GM12864 (cell line): Measurements from ENCODE around the gene GP2.
"Not testable (repeated sequence)": the region's sequence is repeated elsewhere in the genome, so short reads cannot be mapped to it uniquely, and the experiment has no call there.

Experiments
- DNase-seq: peaks from one replicate; pipeline ENCODE4 v3.0.0-alpha.2; 2011; ENCODE audit warnings: low read depth
- H3K4me3 ChIP-seq: 2 replicates; pipeline ENCODE4 v1.5.1; 2011; ENCODE audit warnings: mild to moderate bottlenecking, low read depth, low read length, control low read depth
- CTCF ChIP-seq: IDR thresholded peaks from 2 replicates; pipeline ENCODE4 v1.5.1; 2011; ENCODE audit warnings: low read depth, mild to moderate bottlenecking, moderate library complexity, low read length, control low read depth, inconsistent platforms; ENCODE audit errors: missing control alignments

Gene GP2

GRCh38 chr16:20315764-20316163 is 11.5 kb downstream of the GP2 start:
- no peak overlapping the region for H3K4me3 ChIP-seq
- no peak for TF ChIP-seq CTCF
- no peak for DNase-seq

DNA sequence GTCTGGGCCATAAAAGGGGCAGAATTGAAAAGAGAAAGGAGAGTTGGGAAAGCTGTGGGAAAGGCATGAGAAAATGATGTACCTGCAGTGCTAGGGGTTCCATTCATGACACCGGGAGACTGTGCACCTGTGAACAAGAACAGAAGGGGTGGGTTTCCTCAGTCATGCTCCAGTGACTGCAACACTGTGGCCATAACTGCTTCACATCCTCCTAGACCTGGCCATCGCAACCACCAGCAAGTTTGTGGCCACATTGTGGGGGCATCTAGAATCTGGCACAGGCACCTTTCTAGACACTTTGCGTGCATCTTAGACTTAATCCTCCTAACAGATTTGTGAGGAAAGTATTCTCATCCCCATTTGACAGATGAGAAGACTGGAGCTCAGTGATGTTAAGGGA is 12.7 kb downstream of the GP2 start:
- DNase-seq, result no peak
- H3K4me3 ChIP-seq, result no peak overlapping the region
- no peak for TF ChIP-seq CTCF

- no peak for DNase-seq
- H3K4me3 ChIP-seq, result no peak overlapping the region
- TF ChIP-seq CTCF, result no peak
Measured at GRCh38 chr16:20313741-20314140, 13.6 kb downstream of the GP2 start.

DNA sequence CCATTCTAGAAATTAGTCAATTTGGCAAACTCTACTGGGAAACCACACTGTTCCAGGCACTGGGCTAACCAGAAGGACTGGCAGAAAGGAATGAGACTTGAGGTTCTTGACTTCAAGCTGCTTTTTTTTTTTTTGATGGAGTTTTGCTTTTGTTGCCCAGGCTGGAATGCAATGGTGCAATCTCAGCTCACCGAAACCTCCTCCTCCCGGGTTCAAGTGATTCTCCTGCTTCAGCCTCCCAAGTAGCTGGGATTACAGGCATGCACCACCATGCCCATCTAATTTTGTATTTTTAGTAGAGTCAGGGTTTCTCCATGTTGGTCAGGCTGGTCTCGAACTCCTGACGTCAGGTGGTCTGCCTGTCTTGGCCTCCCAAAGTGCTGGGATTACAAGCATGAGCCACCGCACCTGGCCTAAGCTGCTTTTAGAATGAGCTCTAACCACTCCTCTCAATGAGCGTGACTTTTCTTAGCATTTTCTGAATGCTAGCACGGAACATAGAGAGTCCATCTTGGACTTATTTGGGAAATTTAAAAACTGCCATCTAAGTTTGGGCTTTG is 14.7 kb downstream of the GP2 start:
- DNase-seq, H3K4me3 ChIP-seq: not testable (repeated sequence)

DNA sequence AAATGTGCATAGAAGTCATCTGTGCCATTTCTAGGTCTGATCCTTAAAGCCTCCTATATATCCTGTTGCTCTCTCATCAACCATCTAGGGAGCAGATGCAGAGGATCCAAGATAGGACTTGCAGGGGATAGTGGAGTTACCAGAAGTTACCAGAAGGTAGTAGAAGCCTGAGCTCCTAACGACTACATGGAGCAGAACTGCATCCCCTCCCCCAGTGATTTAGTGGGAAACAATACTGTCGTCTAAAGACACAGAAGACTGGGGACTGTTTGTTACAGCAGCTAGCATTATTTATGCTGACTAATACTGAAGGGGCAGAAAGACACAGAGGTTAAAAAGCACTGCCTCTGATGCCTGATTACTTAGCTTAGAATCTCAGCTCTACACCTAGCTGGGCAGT is 15.8 kb downstream of the GP2 start:
- no peak for DNase-seq
- H3K4me3 ChIP-seq, result no peak overlapping the region
- no peak for TF ChIP-seq CTCF

DNA sequence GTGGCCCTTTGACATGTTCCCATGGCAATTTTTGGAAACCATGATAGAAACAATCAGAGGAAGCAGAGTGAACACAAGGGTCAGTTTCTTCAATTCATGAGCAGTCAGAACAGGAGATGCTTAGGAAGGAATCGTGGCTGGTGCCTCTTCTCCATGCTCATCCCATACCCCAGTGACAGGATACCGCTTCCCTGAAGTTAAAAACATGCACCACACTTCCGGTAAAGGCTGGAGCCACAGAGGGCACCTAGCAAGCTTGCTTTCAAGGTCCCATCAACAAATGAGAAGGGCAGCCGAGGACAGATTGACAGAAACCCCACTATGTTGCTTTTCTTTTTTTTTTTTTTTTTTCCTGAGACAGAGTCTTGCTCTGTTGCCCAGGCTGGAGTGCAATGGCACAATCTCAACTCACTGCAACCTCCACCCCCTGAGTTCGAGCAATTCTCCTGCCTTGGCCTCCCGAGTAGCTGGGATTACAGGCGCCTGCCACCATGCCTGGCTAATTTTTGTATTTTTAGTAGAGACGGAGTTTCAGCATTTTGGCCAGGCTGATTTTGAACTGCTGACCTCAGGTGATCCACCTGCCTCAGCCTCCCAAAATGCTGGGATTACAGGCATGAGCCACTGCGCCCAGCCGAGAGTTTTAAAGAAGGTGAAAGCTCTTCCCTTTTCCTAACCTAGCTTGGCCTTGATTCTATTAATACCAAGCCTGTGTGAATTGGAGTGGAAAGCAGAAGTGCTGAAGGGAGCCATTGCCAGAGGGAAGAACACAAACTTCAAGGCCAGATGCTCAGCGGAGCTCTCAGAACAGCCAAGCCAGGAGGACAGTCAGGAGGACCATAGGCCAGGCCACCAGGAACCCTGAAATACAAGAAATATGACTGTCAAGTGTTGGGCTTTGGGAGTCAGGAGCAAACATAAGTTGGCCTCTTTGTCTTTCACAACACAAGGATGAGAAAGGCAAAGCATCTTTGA is 16.6 kb downstream of the GP2 start:
- DNase-seq, result no peak
- no peak overlapping the region for H3K4me3 ChIP-seq

GRCh38 chr16:20309786-20310185 is 17.5 kb downstream of the GP2 start:
- no peak for TF ChIP-seq CTCF
- H3K4me3 ChIP-seq, result no peak overlapping the region
- DNase-seq, result no peak

More for the DNA sequence above, 16.6 kb downstream of the GP2 start:
- no peak for TF ChIP-seq CTCF
